AG04449 (cell line): ENCODE results near the gene VRK2.

Experiments used
- CTCF ChIA-PET: fragments of 350-600 bp; formaldehyde crosslinking; extraction: SDS; loops from one replicate; lab custom pipeline; 2021; ENCODE audit warnings: antibody characterized with exemption; lab: Yijun Ruan, JAX
- POLR2A ChIA-PET: fragments of 400-600, 350-600 bp; formaldehyde crosslinking; extraction: SDS; loops from one replicate; lab custom pipeline; 2020; ENCODE audit warnings: antibody characterized with exemption, inconsistent platforms; lab: Yijun Ruan, JAX
- DNase-seq: peaks from one replicate; pipeline ENCODE4 v3.0.0-alpha.2; 2010; ENCODE audit warnings: low read depth, low spot score
- H3K4me3 ChIP-seq: 2 replicates; pipeline ENCODE4 v1.5.1; 2011; ENCODE audit warnings: low read depth, mild to moderate bottlenecking, control low read depth, low read length
- CTCF ChIP-seq: IDR thresholded peaks from one replicate; pipeline ENCODE4 v1.5.1; 2011; ENCODE audit warnings: mild to moderate bottlenecking, moderate library complexity, low read length, control low read depth, inconsistent platforms; ENCODE audit not compliant: insufficient read depth; ENCODE audit errors: missing control alignments

Gene VRK2

GRCh38 chr2:58065248-58065647 is 18.6 kb downstream of the VRK2 start:
- no peak for DNase-seq
- H3K4me3 ChIP-seq, result no peak overlapping the region
- ChIA-PET POLR2A (no interaction called here), CTCF (no interaction called here)
- TF ChIP-seq CTCF, result no peak

- CTCF ChIA-PET, result no interaction called here
Measured at GRCh38 chr2:58067001-58067400, 20.4 kb downstream of the VRK2 start.

GRCh38 chr2:58070765-58071164 is 24.2 kb downstream of the VRK2 start:
- no peak for TF ChIP-seq CTCF
- CTCF ChIA-PET, result no interaction called here
- DNase-seq, result no peak
- POLR2A ChIA-PET, result no interaction called here
- no peak overlapping the region for H3K4me3 ChIP-seq

More at GRCh38 chr2:58067001-58067400, 20.4 kb downstream of the VRK2 start:
- TF ChIP-seq CTCF, result no peak
- DNase-seq, result no peak
- POLR2A ChIA-PET, result interaction anchor here (0.6 kb wide), 1 partner anchor 102 kb away, joined by 4 read pairs; no protein-coding TSS in a partner anchor
- H3K4me3 ChIP-seq, result no peak overlapping the region

GRCh38 chr2:58072102-58072501 is 25.5 kb downstream of the VRK2 start:
- no peak for DNase-seq
- POLR2A ChIA-PET, result no interaction called here
- TF ChIP-seq CTCF, result no peak
- H3K4me3 ChIP-seq, result no peak overlapping the region
- CTCF ChIA-PET, result no interaction called here

- no peak overlapping the region for H3K4me3 ChIP-seq
- POLR2A ChIA-PET, result no interaction called here
Measured at GRCh38 chr2:58073008-58073407, 26.4 kb downstream of the VRK2 start.

GRCh38 chr2:58073751-58074150 is 27.1 kb downstream of the VRK2 start:
- ChIA-PET POLR2A (no interaction called here), CTCF (no interaction called here)
- TF ChIP-seq CTCF, result no peak
- no peak overlapping the region for H3K4me3 ChIP-seq
- DNase-seq, result no peak

More at GRCh38 chr2:58073008-58073407, 26.4 kb downstream of the VRK2 start:
- TF ChIP-seq CTCF, result no peak
- no peak for DNase-seq
- CTCF ChIA-PET, result no interaction called here
